Measurements from ENCODE around the gene RAB9A. TPM values are rescaled to one million over a fixed set of nuclear protein-coding genes. Genes with fewer than 3 reads are reported as not detected.
"Not testable (repeated sequence)": the region's sequence is repeated elsewhere in the genome, so short reads cannot be mapped to it uniquely, and the experiment has no call there.

The RAB9A gene
- total RNA-seq, 1 experiment from 2014 or later = 25.8 TPM

DNA sequence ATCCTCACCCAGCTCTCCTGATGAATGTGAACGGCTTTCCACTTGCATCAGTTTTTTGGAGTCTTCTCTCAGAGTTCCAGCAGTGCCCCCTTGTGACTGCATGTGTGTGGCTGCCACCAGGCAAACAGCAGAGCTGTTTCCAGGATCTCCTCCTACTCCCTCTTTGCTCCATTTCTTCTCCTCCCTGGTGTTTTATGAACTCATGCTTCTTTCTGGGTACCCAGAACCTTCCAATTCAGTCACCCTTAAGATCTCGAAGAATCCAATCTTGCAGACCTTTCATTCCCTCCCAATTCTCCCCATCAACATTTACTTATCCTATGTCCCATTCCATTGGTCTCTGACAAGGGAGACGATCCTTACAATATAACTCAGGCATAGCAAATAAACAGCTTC is 42.8 kb upstream of the RAB9A start:
- ChIA-PET POLR2A (ENCODE audit: low non-redundant PET) (interaction anchor here (0.7 kb wide), 1 partner anchor 140 kb away, joined by 4 read pairs; no protein-coding TSS in a partner anchor), CTCF (interaction anchor here (0.6 to 2.9 kb wide), 8 partner anchors 12 to 700 kb away, joined by 3 to 38 read pairs (median 6); no protein-coding TSS in a partner anchor)
- no peak for TF ChIP-seq EZH2 (IDR thresholded peaks at IDR 0.05; ENCODE audit: borderline replicate concordance, low read depth, low read length, poor library complexity, severe bottlenecking)
- TF ChIP-seq, protein P1, sequence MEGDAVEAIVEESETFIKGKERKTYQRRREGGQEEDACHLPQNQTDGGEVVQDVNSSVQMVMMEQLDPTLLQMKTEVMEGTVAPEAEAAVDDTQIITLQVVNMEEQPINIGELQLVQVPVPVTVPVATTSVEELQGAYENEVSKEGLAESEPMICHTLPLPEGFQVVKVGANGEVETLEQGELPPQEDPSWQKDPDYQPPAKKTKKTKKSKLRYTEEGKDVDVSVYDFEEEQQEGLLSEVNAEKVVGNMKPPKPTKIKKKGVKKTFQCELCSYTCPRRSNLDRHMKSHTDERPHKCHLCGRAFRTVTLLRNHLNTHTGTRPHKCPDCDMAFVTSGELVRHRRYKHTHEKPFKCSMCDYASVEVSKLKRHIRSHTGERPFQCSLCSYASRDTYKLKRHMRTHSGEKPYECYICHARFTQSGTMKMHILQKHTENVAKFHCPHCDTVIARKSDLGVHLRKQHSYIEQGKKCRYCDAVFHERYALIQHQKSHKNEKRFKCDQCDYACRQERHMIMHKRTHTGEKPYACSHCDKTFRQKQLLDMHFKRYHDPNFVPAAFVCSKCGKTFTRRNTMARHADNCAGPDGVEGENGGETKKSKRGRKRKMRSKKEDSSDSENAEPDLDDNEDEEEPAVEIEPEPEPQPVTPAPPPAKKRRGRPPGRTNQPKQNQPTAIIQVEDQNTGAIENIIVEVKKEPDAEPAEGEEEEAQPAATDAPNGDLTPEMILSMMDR (conservative IDR thresholded peaks at IDR 0.05; ENCODE audit: low read depth, low read length) = peak; percentile 81
- no TSS peak for BruUV-seq (replicated peaks)
- intact Hi-C loops (cut with micrococcal nuclease; ENCODE audit: unreplicated experiment) = loop anchor here (1.0 to 10.0 kb wide), 3 partner anchors 131 to 671 kb away; partner anchors contain the start of gene TMSB4X
- Histone ChIP-seq H3K9me3 (ENCODE audit: low read depth, low read length, poor library complexity, severe bottlenecking) (no peaks in the 10 kb centered on the region), H3K4me1 (ENCODE audit: insufficient read depth, low read length, poor library complexity, severe bottlenecking) (peaks cover 4% of the 10 kb centered on the region), H3K27ac (ENCODE audit: low read depth, low read length, poor library complexity, severe bottlenecking) (no peak overlapping the region), H3K27me3 (replicated peaks; ENCODE audit: insufficient read depth, low read depth, low read length, poor library complexity) (no peaks in the 10 kb centered on the region), H3K4me3 (ENCODE audit: low read depth, low read length, poor library complexity, severe bottlenecking) (no peak overlapping the region), H3K36me3 (ENCODE audit: insufficient read depth, low read length, poor library complexity, severe bottlenecking) (no peaks in the 10 kb centered on the region)
- DNase-seq (ENCODE audit: low spot score) = peak; percentile 80

DNA sequence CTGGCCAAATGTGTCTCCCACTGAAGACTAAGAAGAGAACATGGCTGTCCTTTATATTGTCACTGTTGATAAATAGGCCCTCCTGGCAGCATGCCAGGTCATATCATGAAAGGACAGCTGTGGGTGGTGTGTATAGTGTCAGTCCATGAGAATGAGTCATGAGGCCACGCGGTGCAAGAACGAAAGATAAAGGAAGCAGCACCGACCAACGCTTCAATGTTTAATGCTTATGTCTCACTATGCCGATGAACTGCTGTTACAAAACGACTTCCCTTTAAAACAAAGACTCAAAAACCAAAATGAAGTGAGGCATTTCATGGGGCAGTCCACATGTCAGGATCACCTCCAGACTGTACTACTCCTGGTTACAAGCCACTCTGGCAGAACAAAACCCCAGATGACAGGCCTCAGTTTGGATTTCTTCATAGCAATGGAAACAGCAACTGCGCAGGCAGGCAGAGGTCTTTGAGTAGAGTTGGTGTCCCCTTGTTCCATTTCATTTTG is 41.2 kb upstream of the RAB9A start:
- CTCF ChIA-PET = no interaction called here
- intact Hi-C loops (cut with micrococcal nuclease; ENCODE audit: unreplicated experiment) = loop anchor here (2.0 to 10.0 kb wide), 2 partner anchors 133 to 673 kb away; partner anchors contain the start of gene TMSB4X

DNA sequence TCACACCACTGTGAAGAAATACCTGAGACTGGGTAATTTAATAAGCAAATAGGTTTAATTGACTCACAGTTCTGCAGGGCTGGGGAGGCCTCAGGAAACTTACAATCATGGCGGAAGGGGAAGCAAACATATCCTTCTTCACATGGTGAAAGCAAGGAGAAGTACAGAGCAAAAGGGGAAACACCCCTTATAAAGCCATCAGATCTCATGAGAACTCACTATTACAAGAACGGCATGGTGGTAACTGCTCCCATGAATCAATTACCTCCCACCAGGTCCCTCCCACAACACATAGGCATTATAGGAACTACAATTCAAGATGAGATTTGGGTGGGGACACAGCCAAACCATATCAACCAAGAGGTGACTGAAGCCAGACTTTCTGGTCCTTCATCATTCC is 40.6 kb upstream of the RAB9A start:
- intact Hi-C loops (cut with micrococcal nuclease; ENCODE audit: unreplicated experiment) = loop anchor here (10.0 kb wide), 1 partner anchor 674 kb away; the partner anchor contains the start of gene TMSB4X
- H3K27ac ChIP-seq (ENCODE audit: low read depth, low read length, poor library complexity, severe bottlenecking); H3K9me3 ChIP-seq (ENCODE audit: low read depth, low read length, poor library complexity, severe bottlenecking); CTCF ChIA-PET; BruUV-seq (replicated peaks); H3K4me3 ChIP-seq (ENCODE audit: low read depth, low read length, poor library complexity, severe bottlenecking); H3K4me1 ChIP-seq (ENCODE audit: insufficient read depth, low read length, poor library complexity, severe bottlenecking); DNase-seq (ENCODE audit: low spot score); H3K36me3 ChIP-seq (ENCODE audit: insufficient read depth, low read length, poor library complexity, severe bottlenecking); POLR2A ChIA-PET (ENCODE audit: low non-redundant PET); H3K27me3 ChIP-seq (replicated peaks; ENCODE audit: insufficient read depth, low read depth, low read length, poor library complexity): not testable (repeated sequence)

More for the DNA sequence above, 41.2 kb upstream of the RAB9A start:
- BruUV-seq (replicated peaks) = no TSS peak
- Histone ChIP-seq H3K27ac (ENCODE audit: low read depth, low read length, poor library complexity, severe bottlenecking) (no peak overlapping the region), H3K36me3 (ENCODE audit: insufficient read depth, low read length, poor library complexity, severe bottlenecking) (no peaks in the 10 kb centered on the region), H3K4me3 (ENCODE audit: low read depth, low read length, poor library complexity, severe bottlenecking) (no peak overlapping the region), H3K27me3 (replicated peaks; ENCODE audit: insufficient read depth, low read depth, low read length, poor library complexity) (no peaks in the 10 kb centered on the region), H3K9me3 (ENCODE audit: low read depth, low read length, poor library complexity, severe bottlenecking) (no peaks in the 10 kb centered on the region), H3K4me1 (ENCODE audit: insufficient read depth, low read length, poor library complexity, severe bottlenecking) (peaks cover 4% of the 10 kb centered on the region)
- POLR2A ChIA-PET (ENCODE audit: low non-redundant PET) = no interaction called here
- DNase-seq (ENCODE audit: low spot score) = peak; percentile 80
- TF ChIP-seq, protein P1 (conservative IDR thresholded peaks at IDR 0.05; ENCODE audit: low read depth, low read length) = no peak
- TF ChIP-seq EZH2 (IDR thresholded peaks at IDR 0.05; ENCODE audit: borderline replicate concordance, low read depth, low read length, poor library complexity, severe bottlenecking) = no peak

DNA sequence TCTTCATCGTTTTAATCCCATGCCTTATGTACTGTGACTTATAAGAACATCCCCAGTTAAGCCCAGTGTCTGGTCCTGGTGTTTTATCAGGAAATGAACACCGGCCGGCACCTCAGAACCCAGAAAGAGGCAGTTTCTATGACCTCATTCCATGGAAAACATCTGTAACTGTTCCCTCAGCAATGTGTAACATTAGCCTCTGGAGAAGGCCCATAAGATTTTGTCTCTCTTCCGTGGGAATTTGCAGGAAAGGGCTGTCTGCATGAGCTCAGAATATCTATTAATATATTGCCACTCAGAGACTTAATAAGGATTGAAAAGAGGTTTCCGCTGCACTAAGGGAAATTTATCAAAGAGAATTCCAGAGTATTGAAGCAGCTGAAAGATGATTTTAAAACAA is 39.1 kb upstream of the RAB9A start:
- Histone ChIP-seq H3K4me1 (ENCODE audit: insufficient read depth, low read length, poor library complexity, severe bottlenecking) (peaks cover 4% of the 10 kb centered on the region), H3K27ac (ENCODE audit: low read depth, low read length, poor library complexity, severe bottlenecking) (no peak overlapping the region), H3K36me3 (ENCODE audit: insufficient read depth, low read length, poor library complexity, severe bottlenecking) (no peaks in the 10 kb centered on the region), H3K27me3 (replicated peaks; ENCODE audit: insufficient read depth, low read depth, low read length, poor library complexity) (no peaks in the 10 kb centered on the region), H3K9me3 (ENCODE audit: low read depth, low read length, poor library complexity, severe bottlenecking) (no peaks in the 10 kb centered on the region), H3K4me3 (ENCODE audit: low read depth, low read length, poor library complexity, severe bottlenecking) (no peak overlapping the region)
- TF ChIP-seq EZH2 (IDR thresholded peaks at IDR 0.05; ENCODE audit: borderline replicate concordance, low read depth, low read length, poor library complexity, severe bottlenecking) = no peak
- CTCF ChIA-PET = no interaction called here
- intact Hi-C loops (cut with micrococcal nuclease; ENCODE audit: unreplicated experiment) = loop anchor here (5.0 to 10.0 kb wide), 2 partner anchors 82 to 675 kb away; partner anchors contain the start of genes OFD1, TMSB4X and TRAPPC2
- no peak for DNase-seq (ENCODE audit: low spot score)
- POLR2A ChIA-PET (ENCODE audit: low non-redundant PET) = no interaction called here
- BruUV-seq (replicated peaks) = no TSS peak
